BLaER1 treated with 17β-estradiol and CSF1 and Interleukin-3, amounts not matched to agents 10 nM and 100 nM (cell line): ENCODE measurements around the gene CENPM.

ENCODE experiments used
- H3K27ac ChIP-seq, 11 experiments: shearing (Covaris generic); formaldehyde crosslinking; 2 replicates each; pipeline ENCODE4 v1.8.1; 2022
- H3K27me3 ChIP-seq, 11 experiments: shearing (Covaris generic); formaldehyde crosslinking; 2 replicates each; pipeline ENCODE4 v1.8.1; 2022
- H3K36me3 ChIP-seq, 11 experiments: shearing (Covaris generic); formaldehyde crosslinking; 2 replicates each; pipeline ENCODE4 v1.8.1; 2022
- H3K4me1 ChIP-seq, 10 experiments: shearing (Covaris generic); formaldehyde crosslinking; 2 replicates each; pipeline ENCODE4 v1.8.1; 2022
- H3K4me2 ChIP-seq, 11 experiments: shearing (Covaris generic); formaldehyde crosslinking; 2 replicates each; pipeline ENCODE4 v1.8.1; 2022
- H3K4me3 ChIP-seq, 10 experiments: shearing (Covaris generic); formaldehyde crosslinking; 2 replicates each; pipeline ENCODE4 v1.8.1; 2022
- H3K9ac ChIP-seq, 11 experiments: shearing (Covaris generic); formaldehyde crosslinking; 2 replicates each; pipeline ENCODE4 v1.8.1; 2022
- H3K9me3 ChIP-seq, 11 experiments: shearing (Covaris generic); formaldehyde crosslinking; replicated peaks in 1 of 11; 2 replicates each; pipeline ENCODE4 v1.8.1; 2022
- H4K20me1 ChIP-seq, 11 experiments: shearing (Covaris generic); formaldehyde crosslinking; 2 replicates each; pipeline ENCODE4 v1.8.1; 2022
- Cebpa-rat ChIP-seq, 11 experiments: shearing (Covaris generic); IDR thresholded peaks; 2 replicates each; pipeline ENCODE4 v1.8.1; 2022

The CENPM gene

GRCh38 chr22:41970601-41971000 is 23.6 kb upstream of the CENPM start:
- H4K20me1 ChIP-seq, result no peaks in the 10 kb centered on the region
- H3K9me3 ChIP-seq, result no peaks in the 10 kb centered on the region
- H3K4me2 ChIP-seq, result no peak overlapping the region
- no peak overlapping the region for H3K4me3 ChIP-seq
- TF ChIP-seq Cebpa-rat (IDR thresholded peaks at IDR 0.05), result no peak
- H3K9ac ChIP-seq, result no peak overlapping the region
- H3K27ac ChIP-seq, result no peak overlapping the region
- peaks cover 0 to 45% (median 33%) of the 10 kb centered on the region in 10 experiments; a peak in 16 of 20 replicates for H3K4me1 ChIP-seq
- peaks cover 6 to 10% (median 8%) of the 10 kb centered on the region in 11 experiments; a peak in 20 of 22 replicates for H3K27me3 ChIP-seq
- H3K36me3 ChIP-seq, result no peaks in the 10 kb centered on the region

GRCh38 chr22:41969110-41969646 is 22.2 kb upstream of the CENPM start, which contains the start of gene SEPTIN3:
Gene SEPTIN3 (plus strand): TSS chr22:41969443. CDS start chr22:41971493, 2,050 bp downstream.
- Histone ChIP-seq H3K27me3 (no peaks in the 10 kb centered on the region), H3K4me3 (no peak within 1 kb of the TSS), H3K4me2 (peak within 1 kb of the TSS in 4 of 11 experiments; percentile 8 to 36 (median 22); a peak in 3 of 22 replicates), H3K4me1 (peaks cover 0 to 32% (median 23%) of the 10 kb centered on the region in 10 experiments; a peak in 15 of 20 replicates), H3K9ac (peak within 1 kb of the TSS in 1 of 11 experiments; percentile 25; a peak in 1 of 22 replicates), H3K27ac (no peak within 1 kb of the TSS), H4K20me1 (no peaks in the 10 kb centered on the region), H3K9me3 (no peaks in the 10 kb centered on the region), H3K36me3 (no peaks in the 10 kb centered on the region)
- TF ChIP-seq Cebpa-rat (IDR thresholded peaks at IDR 0.05), result no peak

GRCh38 chr22:41968601-41969000 is 21.6 kb upstream of the CENPM start:
- Histone ChIP-seq H3K4me1 (peaks cover 0 to 27% (median 17%) of the 10 kb centered on the region in 10 experiments; a peak in 15 of 20 replicates), H3K4me2 (peak overlapping the region in 1 of 11 experiments; percentile 36; a peak in 2 of 22 replicates), H3K9me3 (no peaks in the 10 kb centered on the region), H3K4me3 (no peak overlapping the region), H3K27me3 (no peaks in the 10 kb centered on the region), H4K20me1 (no peaks in the 10 kb centered on the region), H3K9ac (peak overlapping the region in 1 of 11 experiments; percentile 25; a peak in 1 of 22 replicates), H3K36me3 (no peaks in the 10 kb centered on the region), H3K27ac (no peak overlapping the region)
- TF ChIP-seq Cebpa-rat (IDR thresholded peaks at IDR 0.05), result no peak

GRCh38 chr22:41966607-41967240 is 19.8 kb upstream of the CENPM start:
- Histone ChIP-seq H3K4me2 (peak overlapping the region in 2 of 11 experiments; percentile 6 to 19; a peak in 1 of 22 replicates), H3K9ac (peak overlapping the region in 3 of 11 experiments; percentile 8 to 50 (median 49); a peak in 6 of 22 replicates), H3K27me3 (no peaks in the 10 kb centered on the region), H4K20me1 (no peaks in the 10 kb centered on the region), H3K27ac (peak overlapping the region in 4 of 11 experiments; percentile 14 to 45 (median 36); a peak in 8 of 22 replicates), H3K36me3 (no peaks in the 10 kb centered on the region), H3K9me3 (no peaks in the 10 kb centered on the region), H3K4me3 (no peak overlapping the region), H3K4me1 (peaks cover 0 to 18% (median 9%) of the 10 kb centered on the region in 10 experiments; a peak in 11 of 20 replicates)
- TF ChIP-seq Cebpa-rat (IDR thresholded peaks at IDR 0.05), result no peak

GRCh38 chr22:41966225-41966606 is 19.3 kb upstream of the CENPM start:
- H3K27ac ChIP-seq, result peak overlapping the region in 2 of 11 experiments; percentile 30 to 45; a peak in 3 of 22 replicates
- H3K9ac ChIP-seq, result peak overlapping the region in 3 of 11 experiments; percentile 8 to 50 (median 49); a peak in 3 of 22 replicates
- no peak for TF ChIP-seq Cebpa-rat (IDR thresholded peaks at IDR 0.05)
- H3K4me3 ChIP-seq, result no peak overlapping the region
- H3K9me3 ChIP-seq, result no peaks in the 10 kb centered on the region
- peaks cover 0 to 18% (median 9%) of the 10 kb centered on the region in 10 experiments; a peak in 11 of 20 replicates for H3K4me1 ChIP-seq
- H3K4me2 ChIP-seq, result no peak overlapping the region
- no peaks in the 10 kb centered on the region for H3K36me3 ChIP-seq
- no peaks in the 10 kb centered on the region for H3K27me3 ChIP-seq
- H4K20me1 ChIP-seq, result no peaks in the 10 kb centered on the region

- Histone ChIP-seq H3K9me3 (no peaks in the 10 kb centered on the region), H3K36me3 (no peaks in the 10 kb centered on the region), H3K4me3 (no peak overlapping the region), H3K4me1 (peaks cover 8 to 29% (median 19%) of the 10 kb centered on the region in 10 experiments; a peak in 19 of 20 replicates), H3K27me3 (no peaks in the 10 kb centered on the region), H3K4me2 (no peak overlapping the region), H4K20me1 (no peaks in the 10 kb centered on the region), H3K9ac (peak overlapping the region in 1 of 11 experiments; percentile 48; a peak in 1 of 22 replicates), H3K27ac (no peak overlapping the region)
- TF ChIP-seq Cebpa-rat (IDR thresholded peaks at IDR 0.05), result no peak
These were observed 17.1 kb upstream of the CENPM start for GRCh38 chr22:41964112-41964491.

- Histone ChIP-seq H3K27ac (no peak overlapping the region), H3K4me3 (no peak overlapping the region), H3K4me2 (no peak overlapping the region), H3K9ac (peak overlapping the region in 1 of 11 experiments; percentile 48; a peak in 1 of 22 replicates), H4K20me1 (no peaks in the 10 kb centered on the region), H3K4me1 (peaks cover 8 to 24% (median 15%) of the 10 kb centered on the region in 10 experiments; a peak in 19 of 20 replicates), H3K9me3 (no peaks in the 10 kb centered on the region), H3K36me3 (no peaks in the 10 kb centered on the region), H3K27me3 (no peaks in the 10 kb centered on the region)
- TF ChIP-seq Cebpa-rat (IDR thresholded peaks at IDR 0.05), result no peak
These were observed 16.6 kb upstream of the CENPM start for GRCh38 chr22:41963453-41964111.

- no peak for TF ChIP-seq Cebpa-rat (IDR thresholded peaks at IDR 0.05)
- H3K4me1 ChIP-seq, result peaks cover 8 to 25% (median 21%) of the 10 kb centered on the region in 10 experiments; a peak in 19 of 20 replicates
- no peak overlapping the region for H3K9ac ChIP-seq
- no peaks in the 10 kb centered on the region for H3K36me3 ChIP-seq
- H3K4me2 ChIP-seq, result 0 out of 22 replicates have a peak overlapping the region, but pooled peaks of 1 of the 11 experiments have one; percentile 19
- no peaks in the 10 kb centered on the region for H3K27me3 ChIP-seq
- H4K20me1 ChIP-seq, result no peaks in the 10 kb centered on the region
- H3K27ac ChIP-seq, result no peak overlapping the region
- no peak overlapping the region for H3K4me3 ChIP-seq
- H3K9me3 ChIP-seq, result no peaks in the 10 kb centered on the region
These were observed 11.1 kb upstream of the CENPM start for GRCh38 chr22:41957941-41958556.
